Measurements from ENCODE around the gene NCKAP5L.

DNA sequence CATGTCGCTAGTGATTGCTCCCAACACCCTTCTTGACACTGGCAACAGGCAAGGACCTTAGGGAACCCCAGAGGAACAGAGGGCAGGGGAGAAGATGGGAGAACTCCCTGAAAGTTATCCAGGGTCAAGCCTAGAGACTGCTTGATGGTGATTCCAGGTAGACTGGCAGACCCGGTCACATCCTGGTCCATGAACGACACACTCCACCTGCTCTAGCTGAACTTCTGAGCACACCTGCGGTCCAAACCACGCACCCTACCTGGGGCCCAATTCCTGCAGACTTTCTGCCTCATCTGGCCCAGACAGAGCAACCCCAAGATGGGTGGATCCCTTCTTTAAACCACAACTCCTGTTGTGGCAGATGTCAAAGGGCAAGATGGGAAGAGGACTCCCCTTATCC, 34.2 kb downstream of the NCKAP5L start:
- no peak for TF ChIP-seq POLR2A (IDR thresholded peaks at IDR 0.05; ENCODE audit: control extremely low read depth in 1 of 2, low read depth in 2 of 2, low read length in 2 of 2)
- no peak for TF ChIP-seq EP300 (IDR thresholded peaks at IDR 0.05; ENCODE audit: borderline replicate concordance in 1 of 2, low read depth in 2 of 2, low read length in 2 of 2)
- TF ChIP-seq, protein P1, sequence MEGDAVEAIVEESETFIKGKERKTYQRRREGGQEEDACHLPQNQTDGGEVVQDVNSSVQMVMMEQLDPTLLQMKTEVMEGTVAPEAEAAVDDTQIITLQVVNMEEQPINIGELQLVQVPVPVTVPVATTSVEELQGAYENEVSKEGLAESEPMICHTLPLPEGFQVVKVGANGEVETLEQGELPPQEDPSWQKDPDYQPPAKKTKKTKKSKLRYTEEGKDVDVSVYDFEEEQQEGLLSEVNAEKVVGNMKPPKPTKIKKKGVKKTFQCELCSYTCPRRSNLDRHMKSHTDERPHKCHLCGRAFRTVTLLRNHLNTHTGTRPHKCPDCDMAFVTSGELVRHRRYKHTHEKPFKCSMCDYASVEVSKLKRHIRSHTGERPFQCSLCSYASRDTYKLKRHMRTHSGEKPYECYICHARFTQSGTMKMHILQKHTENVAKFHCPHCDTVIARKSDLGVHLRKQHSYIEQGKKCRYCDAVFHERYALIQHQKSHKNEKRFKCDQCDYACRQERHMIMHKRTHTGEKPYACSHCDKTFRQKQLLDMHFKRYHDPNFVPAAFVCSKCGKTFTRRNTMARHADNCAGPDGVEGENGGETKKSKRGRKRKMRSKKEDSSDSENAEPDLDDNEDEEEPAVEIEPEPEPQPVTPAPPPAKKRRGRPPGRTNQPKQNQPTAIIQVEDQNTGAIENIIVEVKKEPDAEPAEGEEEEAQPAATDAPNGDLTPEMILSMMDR (IDR thresholded peaks at IDR 0.05; ENCODE audit: control extremely low read depth in 1 of 3, insufficient read depth in 1 of 3, low read depth in 1 of 3, low read length in 3 of 3): no peak
- no peak for TF ChIP-seq SIN3A (conservative IDR thresholded peaks at IDR 0.05 in 1 of 2, IDR thresholded peaks at IDR 0.05 in 1 of 2; ENCODE audit: low read depth in 1 of 2, low read length in 2 of 2)
- no peak for TF ChIP-seq SP1 (IDR thresholded peaks at IDR 0.05; ENCODE audit: low read depth, low read length)
- TF ChIP-seq CHD1 (IDR thresholded peaks at IDR 0.05; ENCODE audit: low read depth, low read length): no peak
- no peak for TF ChIP-seq NRF1 (IDR thresholded peaks at IDR 0.05; ENCODE audit: low read depth, low read length)
- TF ChIP-seq CEBPB (IDR thresholded peaks at IDR 0.05; ENCODE audit: low read depth, low read length): no peak
- no peak for TF ChIP-seq JUN (IDR thresholded peaks at IDR 0.05; ENCODE audit: low read depth, low read length)
- no peak for TF ChIP-seq EZH2 (IDR thresholded peaks at IDR 0.05; ENCODE audit: low read depth, low read length, severe bottlenecking)
- no peak for TF ChIP-seq RXRA (IDR thresholded peaks at IDR 0.05; ENCODE audit: insufficient read depth, low read depth, low read length)

All from H1 (cell line).